Endometrial microvascular endothelial cells (primary cell): ENCODE measurements around the gene FDX2. TPM values are rescaled to one million over a fixed set of nuclear protein-coding genes. Genes with fewer than 3 reads are reported as not detected.
"Not testable (repeated sequence)": the region's sequence is repeated elsewhere in the genome, so short reads cannot be mapped to it uniquely, and the experiment has no call there.

Experiments used
- in situ Hi-C: cut with HindIII; loops from 2 replicates; pipeline ENCODE4 v1.10.0; 2017; ENCODE audit warnings: low sequenced_read_pairs, low pct_unique_long_range_greater_than_20kb; ENCODE audit errors: inconsistent ontology term
- total RNA-seq: library from RNA; depleted of rRNA; stranded (reverse); fragments of >200 nt; gene quantifications from one replicate; pipeline ENCODE4 v1.2.3, GENCODE V29; 2015; ENCODE audit errors: inconsistent ontology term

The FDX2 gene
- total RNA-seq, result 52.8 TPM

DNA sequence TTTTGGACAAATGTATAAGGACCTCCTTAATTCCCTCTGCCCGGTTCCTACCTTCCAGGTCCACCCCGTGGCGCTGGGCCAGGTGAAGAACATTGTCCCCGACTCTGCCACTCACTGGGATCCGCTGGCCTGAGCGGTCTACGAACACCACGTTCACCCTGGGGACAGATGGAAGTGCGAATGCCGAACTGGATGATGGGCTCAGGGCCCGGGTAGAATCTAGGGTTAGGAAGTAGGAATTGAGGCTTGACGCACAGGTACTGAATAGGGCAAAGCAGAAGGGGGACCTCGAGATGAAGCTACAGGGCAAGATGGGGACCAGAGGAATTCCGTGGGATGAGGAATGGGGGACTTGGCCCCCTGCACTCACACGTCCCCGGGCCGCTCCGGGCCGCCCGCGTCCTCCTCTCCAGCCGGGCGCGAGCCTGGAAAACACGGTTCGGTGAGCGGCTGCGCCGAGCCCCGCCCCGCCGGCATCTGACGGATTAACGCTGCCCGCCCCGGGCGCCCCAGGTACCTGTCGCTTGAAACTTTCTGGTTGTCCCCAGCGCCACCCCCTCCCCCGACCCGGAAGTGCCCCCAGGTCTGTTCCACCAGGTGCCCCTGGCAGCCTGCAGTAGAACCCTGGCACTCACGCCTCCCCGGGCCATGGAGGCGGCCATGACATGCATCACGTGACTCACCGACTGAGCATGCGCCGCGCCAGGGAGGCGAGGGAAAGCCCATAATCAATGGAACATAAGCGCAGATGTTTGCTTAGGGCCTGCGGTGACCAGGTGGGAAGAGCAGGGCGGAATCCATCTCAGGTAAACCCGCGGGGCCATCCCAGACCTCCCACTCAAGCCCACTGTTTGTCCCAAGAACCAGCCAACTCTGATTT is at the start of gene FDX2:
Gene FDX2 (minus strand): TSS at position 681 of the 880 bp plus-strand sequence. CDS start 19 bp downstream, at position 662.
- in situ Hi-C loops, result no loop called here

GRCh38 chr19:10365518-10365917 is 49.7 kb upstream of the FDX2 start:
- in situ Hi-C loops, result no loop called here

GRCh38 chr19:10364644-10365043 is 48.8 kb upstream of the FDX2 start:
- in situ Hi-C loops, result no loop called here

DNA sequence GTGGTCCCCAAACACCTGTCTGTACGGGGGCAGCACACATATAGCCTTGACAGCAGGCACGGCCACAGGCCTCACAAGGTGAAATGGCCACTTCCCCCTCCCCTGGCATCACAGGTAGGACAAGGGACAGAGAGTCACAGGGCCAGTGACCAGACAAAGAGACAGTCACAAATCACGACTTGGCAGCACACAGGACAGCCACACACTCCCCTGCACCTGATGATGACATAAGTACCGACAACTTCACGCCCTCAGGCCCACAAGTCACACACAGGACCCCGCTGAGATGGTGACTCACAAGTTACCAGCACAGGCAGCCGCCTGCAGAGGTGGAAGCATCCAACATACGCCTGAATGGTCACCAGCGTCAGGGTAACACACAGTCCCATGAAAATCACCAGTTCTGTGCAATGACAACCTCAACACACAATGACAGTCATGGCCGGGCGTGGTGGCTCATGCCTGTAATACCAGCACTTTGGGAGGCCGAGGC is 48.0 kb upstream of the FDX2 start:
- in situ Hi-C loops, result no loop called here

- in situ Hi-C loops, result no loop called here
These were observed 46.4 kb upstream of the FDX2 start for GRCh38 chr19:10362259-10362658.

DNA sequence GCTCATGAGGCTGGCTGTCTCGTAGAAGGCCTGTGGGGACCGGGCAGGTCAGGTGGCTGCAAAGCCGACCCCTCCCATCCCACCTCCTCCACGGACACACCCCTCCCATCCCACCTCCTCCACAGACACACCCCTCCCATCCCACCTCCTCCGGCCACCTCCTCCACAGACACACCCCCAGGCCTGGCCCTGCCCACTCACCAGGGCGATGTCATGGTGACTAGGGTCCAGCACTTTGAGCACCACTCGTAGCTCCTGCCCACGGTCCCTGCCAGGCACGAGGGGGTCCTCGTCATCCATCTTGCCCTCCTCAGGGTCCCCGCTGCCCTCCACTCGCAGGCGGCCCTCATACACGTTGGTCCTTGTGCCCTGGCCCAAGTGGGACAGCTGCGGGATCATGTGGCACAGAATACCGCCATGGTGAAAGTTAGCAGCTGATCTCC is 45.8 kb upstream of the FDX2 start:
- in situ Hi-C loops, result no loop called here

GRCh38 chr19:10356431-10356830 is 40.6 kb upstream of the FDX2 start:
- in situ Hi-C loops, result no loop called here

GRCh38 chr19:10353793-10354391 is 38.1 kb upstream of the FDX2 start:
- in situ Hi-C loops, result no loop called here

- in situ Hi-C loops, result no loop called here
These were observed 37.2 kb upstream of the FDX2 start for GRCh38 chr19:10352764-10353671.

GRCh38 chr19:10346509-10346908 is 30.7 kb upstream of the FDX2 start:
- in situ Hi-C loops, result no loop called here

DNA sequence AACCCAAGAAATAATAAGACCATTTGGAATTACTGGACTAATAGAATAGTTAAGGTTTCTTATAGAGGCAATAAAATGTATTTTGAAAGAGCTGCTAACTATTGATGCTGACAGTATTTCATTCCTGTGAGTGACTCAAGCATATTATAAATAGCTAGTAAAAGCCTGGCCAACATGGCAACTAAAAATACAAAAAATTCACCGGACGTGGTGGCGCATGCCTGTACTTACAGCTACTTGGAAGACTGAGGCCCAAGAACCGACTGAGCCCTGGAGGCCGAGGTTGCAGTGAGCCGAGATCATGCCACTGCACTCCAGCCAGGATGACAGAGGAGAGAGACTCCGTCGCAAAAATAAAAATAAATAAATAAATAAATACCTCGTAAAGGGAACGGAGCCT is 29.0 kb upstream of the FDX2 start:
- in situ Hi-C loops, result no loop called here

GRCh38 chr19:10343495-10343894 is 27.7 kb upstream of the FDX2 start:
- in situ Hi-C loops, result no loop called here

DNA sequence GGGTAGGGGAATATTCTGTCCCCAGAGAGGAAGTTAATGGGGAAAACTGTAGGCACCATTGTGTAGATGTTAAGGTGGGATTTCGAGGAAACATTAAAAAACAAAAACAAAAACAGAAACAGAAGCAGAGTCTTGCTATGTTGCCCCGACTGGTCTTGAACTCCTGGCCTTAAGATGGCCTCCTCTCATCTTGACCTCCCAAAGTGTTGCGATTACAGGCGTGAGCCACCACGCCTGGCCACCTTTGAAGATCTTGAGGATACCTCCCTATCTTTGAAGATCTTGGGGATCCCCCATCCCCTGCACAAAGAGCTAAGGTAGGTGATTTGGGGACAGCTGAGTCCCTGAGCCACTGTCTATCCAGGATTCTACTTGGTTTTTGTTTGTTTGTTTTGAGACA is 24.2 kb upstream of the FDX2 start:
- in situ Hi-C loops, result no loop called here

GRCh38 chr19:10339380-10339960 is 23.7 kb upstream of the FDX2 start, which contains the start of gene ICAM3:
Gene ICAM3, minus strand, starts transcription at chr19:10339624. Its CDS starts 10 bp downstream, at chr19:10339614.
- in situ Hi-C loops, result no loop called here

GRCh38 chr19:10338940-10339339 is 23.1 kb upstream of the FDX2 start:
- in situ Hi-C loops, result no loop called here

GRCh38 chr19:10336725-10337124 is 20.9 kb upstream of the FDX2 start:
- in situ Hi-C loops, result not testable (repeated sequence)

DNA sequence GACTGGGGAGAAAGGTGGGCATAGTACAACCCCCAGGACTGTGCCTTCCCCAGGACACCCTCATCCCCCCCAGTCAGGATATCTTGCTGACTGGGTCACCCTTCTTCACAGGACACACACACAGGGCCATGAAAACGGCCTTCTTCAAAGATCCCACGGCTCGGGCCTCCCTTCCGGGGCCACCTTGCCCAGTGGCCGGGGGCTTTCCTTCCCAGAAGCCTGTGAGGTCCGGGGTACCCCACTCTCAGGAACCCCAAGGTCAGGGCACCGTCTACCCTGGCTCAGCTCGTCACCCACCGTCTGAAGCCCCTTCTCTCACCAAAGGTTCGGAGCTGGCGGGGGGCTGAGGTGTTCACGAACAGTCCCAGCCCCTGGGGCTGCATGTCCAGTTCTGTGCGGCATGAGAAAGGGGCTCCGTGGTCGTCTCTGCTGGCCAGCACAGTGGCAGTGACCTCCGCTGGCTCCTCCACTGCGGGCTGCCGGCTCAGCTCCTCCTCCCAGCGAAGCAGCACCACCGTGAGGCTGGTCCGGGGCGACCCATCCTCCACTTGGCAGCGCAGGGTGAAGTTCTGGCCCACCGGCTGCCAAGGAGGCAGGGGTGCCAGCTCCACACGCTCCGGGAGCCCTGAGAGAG is 19.7 kb upstream of the FDX2 start:
- in situ Hi-C loops, result no loop called here

- in situ Hi-C loops, result no loop called here
These were observed 19.0 kb upstream of the FDX2 start for GRCh38 chr19:10334588-10335351.
